ENCODE data around the gene POLR2E. TPM values are rescaled to one million over a fixed set of nuclear protein-coding genes. Genes with fewer than 3 reads are reported as not detected.
A peak's percentile ranks its signal among the peaks of the same experiment; 100 is the strongest.

Gene POLR2E
- polyA plus RNA-seq, 3 donors: 183 to 222 (median 195) TPM

DNA sequence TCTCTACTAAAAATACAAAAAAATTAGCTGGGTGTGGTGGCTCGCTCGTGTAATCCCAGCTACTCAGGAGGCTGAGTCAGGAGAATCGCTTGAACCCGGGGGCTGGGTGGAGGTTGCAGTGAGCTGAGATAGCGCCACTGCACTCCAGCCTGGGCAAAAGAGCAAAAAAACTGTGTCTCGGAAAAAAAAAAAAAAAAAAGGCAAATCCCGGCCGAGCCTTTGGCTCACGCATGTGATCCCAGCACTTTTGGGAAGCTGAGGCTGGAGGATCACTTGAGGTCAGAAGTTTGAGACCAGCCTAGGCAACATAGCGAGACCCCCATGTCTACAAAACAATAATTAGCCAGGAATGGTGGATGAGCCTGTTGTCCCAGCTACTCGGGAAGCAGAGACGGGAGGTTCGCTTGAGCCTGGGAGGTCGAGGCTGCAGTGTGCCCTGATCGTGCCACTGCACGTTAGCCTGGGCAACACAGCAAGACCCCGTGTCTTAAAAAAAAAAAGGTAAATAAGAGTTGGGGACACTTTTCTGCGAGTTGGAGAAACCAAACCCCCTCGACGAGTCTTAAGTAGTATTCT is 8.0 kb upstream of the POLR2E start:
- TF ChIP-seq, protein P1, sequence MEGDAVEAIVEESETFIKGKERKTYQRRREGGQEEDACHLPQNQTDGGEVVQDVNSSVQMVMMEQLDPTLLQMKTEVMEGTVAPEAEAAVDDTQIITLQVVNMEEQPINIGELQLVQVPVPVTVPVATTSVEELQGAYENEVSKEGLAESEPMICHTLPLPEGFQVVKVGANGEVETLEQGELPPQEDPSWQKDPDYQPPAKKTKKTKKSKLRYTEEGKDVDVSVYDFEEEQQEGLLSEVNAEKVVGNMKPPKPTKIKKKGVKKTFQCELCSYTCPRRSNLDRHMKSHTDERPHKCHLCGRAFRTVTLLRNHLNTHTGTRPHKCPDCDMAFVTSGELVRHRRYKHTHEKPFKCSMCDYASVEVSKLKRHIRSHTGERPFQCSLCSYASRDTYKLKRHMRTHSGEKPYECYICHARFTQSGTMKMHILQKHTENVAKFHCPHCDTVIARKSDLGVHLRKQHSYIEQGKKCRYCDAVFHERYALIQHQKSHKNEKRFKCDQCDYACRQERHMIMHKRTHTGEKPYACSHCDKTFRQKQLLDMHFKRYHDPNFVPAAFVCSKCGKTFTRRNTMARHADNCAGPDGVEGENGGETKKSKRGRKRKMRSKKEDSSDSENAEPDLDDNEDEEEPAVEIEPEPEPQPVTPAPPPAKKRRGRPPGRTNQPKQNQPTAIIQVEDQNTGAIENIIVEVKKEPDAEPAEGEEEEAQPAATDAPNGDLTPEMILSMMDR (IDR thresholded peaks at IDR 0.05): no peak
- Histone ChIP-seq H3K79me2 (ENCODE audit: insufficient read depth, low read length) (peaks cover 27% of the 10 kb centered on the region), H4K20me1 (ENCODE audit: insufficient read depth, low read length) (peaks cover 34% of the 10 kb centered on the region), H3K36me3 (replicated peaks in 1 of 2; ENCODE audit: control insufficient read depth in 1 of 2, insufficient read depth in 2 of 2, low read length in 2 of 2) (peaks cover 21 to 22% of the 10 kb centered on the region in 2 donors), H3K4me3 (replicated peaks in 1 of 3; ENCODE audit: low read depth in 2 of 3, low read length in 3 of 3) (peak overlapping the region in 1 of 3 experiments; percentile 62), H3K27me3 (ENCODE audit: control insufficient read depth in 2 of 2, insufficient read depth in 2 of 2, low read length in 2 of 2) (no peaks in the 10 kb centered on the region), H3K4me2 (replicated peaks; ENCODE audit: extremely low read depth, low read length, poor library complexity, severe bottlenecking) (peak overlapping the region; percentile 93), H3K27ac (ENCODE audit: low read depth in 1 of 2, low read length in 2 of 2) (peak overlapping the region; percentile 95 to 99), H3K9ac (ENCODE audit: insufficient read depth, low read length, poor library complexity, severe bottlenecking) (peak overlapping the region; percentile 88), H3K4me1 (ENCODE audit: control insufficient read depth in 1 of 2, insufficient read depth in 2 of 2, low read length in 2 of 2) (peaks cover 77 to 86% of the 10 kb centered on the region in 2 donors), H3K9me3 (replicated peaks in 1 of 2; ENCODE audit: control insufficient read depth in 1 of 2, insufficient read depth in 1 of 2, low read length in 2 of 2) (peaks cover 0 to 12% of the 10 kb centered on the region in 2 donors), H2AFZ (ENCODE audit: insufficient read depth, low read depth, low read length, poor library complexity, severe bottlenecking) (no peak overlapping the region)
- Mint-ChIP-seq H3K9me3 (peaks cover 7 to 15% (median 13%) of the 10 kb centered on the region in 7 donors), H3K36me3 (peaks cover 5 to 17% of the 10 kb centered on the region in 2 donors), H3K4me3 (peak overlapping the region; percentile 61 to 67), H3K27ac (peak overlapping the region; percentile 96 to 99 (median 98)), H3K27me3 (ENCODE audit: low read depth in 3 of 3) (peaks cover 0 to 3% (median 0%) of the 10 kb centered on the region in 3 donors), H3K4me1 (peaks cover 55% of the 10 kb centered on the region)
- DNase-seq: no peak
- 53% methylated on average over 18 of the region's 20 CpGs for WGBS (ENCODE audit: insufficient coverage)
- intact Hi-C loops (cut with micrococcal nuclease): loop anchor here (2.0 to 10.0 kb wide), 6 partner anchors 16 to 176 kb away; partner anchors contain the start of genes ARHGAP45 (in 2 of the 2), ARID3A (in 1 of the 2), ATP5F1D (in 1 of the 2) and CIRBP (in 1 of the 2)

DNA sequence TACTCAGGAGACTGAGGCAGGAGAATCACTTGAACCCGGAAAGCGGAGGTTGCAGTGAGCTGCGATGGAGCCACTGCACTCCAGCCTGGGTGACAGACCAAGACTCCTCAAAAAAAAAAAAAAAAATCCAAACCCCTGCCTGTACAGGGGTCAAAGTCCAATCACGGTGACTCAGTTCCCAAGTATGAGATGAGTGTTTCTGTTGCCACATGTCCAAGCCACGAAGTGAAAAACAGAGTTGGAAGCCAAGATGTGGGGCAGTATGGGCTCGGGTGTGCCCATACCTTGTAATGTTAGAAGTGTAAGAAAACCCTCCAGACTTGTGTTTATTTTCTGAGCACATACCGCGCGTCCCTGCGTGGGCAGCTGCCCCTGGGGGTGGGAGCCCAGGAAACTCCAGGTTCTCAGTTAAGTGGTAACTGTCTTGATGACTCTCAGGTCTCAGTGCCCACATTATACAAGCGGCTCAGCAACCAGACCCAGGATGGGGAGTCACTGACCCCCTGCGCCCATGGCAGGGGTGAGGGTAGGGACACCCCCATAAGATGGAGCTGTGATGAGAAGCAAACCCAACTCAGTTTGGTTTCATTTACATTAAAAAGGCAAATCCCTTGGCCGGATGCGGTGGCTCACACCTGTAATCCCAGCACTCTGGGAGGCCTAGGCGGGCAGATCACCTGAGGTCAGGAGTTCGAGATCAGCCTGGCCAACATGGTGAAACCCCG is 7.4 kb upstream of the POLR2E start:
- Histone ChIP-seq H3K9me3 (replicated peaks in 1 of 2; ENCODE audit: control insufficient read depth in 1 of 2, insufficient read depth in 1 of 2, low read length in 2 of 2) (peaks cover 0 to 12% of the 10 kb centered on the region in 2 donors), H3K27me3 (ENCODE audit: control insufficient read depth in 2 of 2, insufficient read depth in 2 of 2, low read length in 2 of 2) (no peaks in the 10 kb centered on the region), H3K9ac (ENCODE audit: insufficient read depth, low read length, poor library complexity, severe bottlenecking) (peak overlapping the region; percentile 78), H3K4me3 (replicated peaks in 1 of 3; ENCODE audit: low read depth in 2 of 3, low read length in 3 of 3) (peak overlapping the region in 1 of 3 experiments; percentile 62), H3K4me1 (ENCODE audit: control insufficient read depth in 1 of 2, insufficient read depth in 2 of 2, low read length in 2 of 2) (peaks cover 83 to 89% of the 10 kb centered on the region in 2 donors), H2AFZ (ENCODE audit: insufficient read depth, low read depth, low read length, poor library complexity, severe bottlenecking) (no peak overlapping the region), H4K20me1 (ENCODE audit: insufficient read depth, low read length) (peaks cover 29% of the 10 kb centered on the region), H3K36me3 (replicated peaks in 1 of 2; ENCODE audit: control insufficient read depth in 1 of 2, insufficient read depth in 2 of 2, low read length in 2 of 2) (peaks cover 17 to 18% of the 10 kb centered on the region in 2 donors), H3K27ac (ENCODE audit: low read depth in 1 of 2, low read length in 2 of 2) (peak overlapping the region; percentile 95 to 99), H3K79me2 (ENCODE audit: insufficient read depth, low read length) (peaks cover 27% of the 10 kb centered on the region), H3K4me2 (replicated peaks; ENCODE audit: extremely low read depth, low read length, poor library complexity, severe bottlenecking) (peak overlapping the region; percentile 68)
- DNase-seq: peak; percentile 76 to 91 (median 89)
- intact Hi-C loops (cut with micrococcal nuclease): loop anchor here (2.0 to 10.0 kb wide), 6 partner anchors 16 to 175 kb away; partner anchors contain the start of genes ARHGAP45 (in 2 of the 2), ARID3A (in 1 of the 2), ATP5F1D (in 1 of the 2) and CIRBP (in 1 of the 2)
- Mint-ChIP-seq H3K9me3 (peaks cover 7 to 15% (median 13%) of the 10 kb centered on the region in 7 donors), H3K36me3 (peaks cover 5 to 17% of the 10 kb centered on the region in 2 donors), H3K27ac (peak overlapping the region; percentile 96 to 99 (median 98)), H3K4me3 (peak overlapping the region in 1 of 2 donors; percentile 59), H3K4me1 (peaks cover 62% of the 10 kb centered on the region), H3K27me3 (ENCODE audit: low read depth in 3 of 3) (peaks cover 0 to 3% (median 0%) of the 10 kb centered on the region in 3 donors)
- 63% methylated on average over 12 of the region's 17 CpGs for WGBS (ENCODE audit: insufficient coverage)
- TF ChIP-seq, protein P1 (IDR thresholded peaks at IDR 0.05): no peak
